Transverse colon (tissue), 4 donors: ENCODE measurements around the gene PSEN2.

ENCODE experiments used
- POLR2AphosphoS5 ChIP-seq, 3 donors: sonication (generic); formaldehyde crosslinking; IDR thresholded peaks; one replicate each; pipeline ENCODE4 v1.6.1; 2016; ENCODE audit warnings: antibody characterized with exemption in 3 of 3
- TF ChIP-seq, protein P1 (sequence below), 5 experiments: fragments of 200-600 bp in 3 of 5; fragments of 450-650 bp in 2 of 5; sonication (generic) in 3 of 5; IDR thresholded peaks; 1 replicate in 2 of 5; 2 replicates in 3 of 5; pipeline ENCODE4 v1.5.1; 2016 to 2017; ENCODE audit warnings: antibody characterized with exemption in 5 of 5, inconsistent platforms in 3 of 5, mild to moderate bottlenecking in 2 of 5, moderate library complexity in 1 of 5

- TF ChIP-seq, protein P1, sequence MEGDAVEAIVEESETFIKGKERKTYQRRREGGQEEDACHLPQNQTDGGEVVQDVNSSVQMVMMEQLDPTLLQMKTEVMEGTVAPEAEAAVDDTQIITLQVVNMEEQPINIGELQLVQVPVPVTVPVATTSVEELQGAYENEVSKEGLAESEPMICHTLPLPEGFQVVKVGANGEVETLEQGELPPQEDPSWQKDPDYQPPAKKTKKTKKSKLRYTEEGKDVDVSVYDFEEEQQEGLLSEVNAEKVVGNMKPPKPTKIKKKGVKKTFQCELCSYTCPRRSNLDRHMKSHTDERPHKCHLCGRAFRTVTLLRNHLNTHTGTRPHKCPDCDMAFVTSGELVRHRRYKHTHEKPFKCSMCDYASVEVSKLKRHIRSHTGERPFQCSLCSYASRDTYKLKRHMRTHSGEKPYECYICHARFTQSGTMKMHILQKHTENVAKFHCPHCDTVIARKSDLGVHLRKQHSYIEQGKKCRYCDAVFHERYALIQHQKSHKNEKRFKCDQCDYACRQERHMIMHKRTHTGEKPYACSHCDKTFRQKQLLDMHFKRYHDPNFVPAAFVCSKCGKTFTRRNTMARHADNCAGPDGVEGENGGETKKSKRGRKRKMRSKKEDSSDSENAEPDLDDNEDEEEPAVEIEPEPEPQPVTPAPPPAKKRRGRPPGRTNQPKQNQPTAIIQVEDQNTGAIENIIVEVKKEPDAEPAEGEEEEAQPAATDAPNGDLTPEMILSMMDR (IDR thresholded peaks at IDR 0.05), result no peak
- TF ChIP-seq POLR2AphosphoS5 (IDR thresholded peaks at IDR 0.05), result no peak
These were observed 73.5 kb downstream of the PSEN2 start for GRCh38 chr1:226943927-226944326.
